GM12878 (cell line): ENCODE measurements around the gene TMPRSS3.

Experiments used
- ATF2 ChIP-seq: IDR thresholded peaks from 2 replicates; pipeline ENCODE4 v1.6.1; 2012; ENCODE audit warnings: low read length, inconsistent platforms
- CEBPB ChIP-seq, 2 experiments: fragments of 150-350 bp in 1 of 2; IDR thresholded peaks; 2 replicates each; pipeline ENCODE4 v1.6.1; 2012 to 2014; ENCODE audit warnings: low read depth in 2 of 2, low read length in 2 of 2, borderline replicate concordance in 1 of 2, inconsistent platforms in 1 of 2
- CREB1 ChIP-seq: IDR thresholded peaks from 2 replicates; pipeline ENCODE4 v1.6.1; 2012; ENCODE audit warnings: low read depth, mild to moderate bottlenecking, inconsistent platforms
- MYB ChIP-seq: fragments of 150-350 bp; IDR thresholded peaks from 2 replicates; pipeline ENCODE4 v1.6.1; 2014; ENCODE audit warnings: mild to moderate bottlenecking, low read depth, low read length, borderline replicate concordance
- NRF1 ChIP-seq: conservative IDR thresholded peaks from 2 replicates; pipeline ENCODE4 v1.6.1; 2011; ENCODE audit warnings: mild to moderate bottlenecking, low read depth, low read length, improper control_type of control experiment
- POLR2A ChIP-seq: IDR thresholded peaks from 2 replicates; pipeline ENCODE4 v1.6.1; 2011; ENCODE audit warnings: low read depth, mild to moderate bottlenecking, low read length
- POLR2AphosphoS5 ChIP-seq: IDR thresholded peaks from 2 replicates; pipeline ENCODE4 v1.6.1; 2011; ENCODE audit warnings: mild to moderate bottlenecking, low read length, inconsistent platforms
- STAT1 ChIP-seq: fragments of 450-650 bp; conservative IDR thresholded peaks from 2 replicates; pipeline ENCODE4 v1.6.1; 2014; ENCODE audit warnings: antibody characterized with exemption, mild to moderate bottlenecking
- TF ChIP-seq, protein P1 (sequence below): fragments of 450-650 bp; conservative IDR thresholded peaks from 2 replicates; pipeline ENCODE4 v1.6.1; 2017; ENCODE audit warnings: mild to moderate bottlenecking, moderate library complexity
- TF ChIP-seq, protein P2 (sequence below), 3 experiments: IDR thresholded peaks in 2 of 3; conservative IDR thresholded peaks in 1 of 3; 2 replicates each; pipeline ENCODE4 v1.5.1; 2011; ENCODE audit warnings: low read depth in 3 of 3, low read length in 3 of 3, mild to moderate bottlenecking in 3 of 3, control low read depth in 2 of 3, moderate library complexity in 2 of 3, inconsistent platforms in 1 of 3, mixed read lengths in 1 of 3; ENCODE audit not compliant: control insufficient read depth in 2 of 3, insufficient read depth in 1 of 3; ENCODE audit errors: extremely low read depth in 1 of 3

- TF ChIP-seq STAT1 (no peak), POLR2A (no peak), MYB (no peak), POLR2AphosphoS5 (no peak), CREB1 (no peak), ATF2 (no peak), CEBPB (IDR thresholded peaks at IDR 0.05; ENCODE audit: borderline replicate concordance in 1 of 2, low read depth in 2 of 2, low read length in 2 of 2) (no peak), NRF1 (no peak)
- TF ChIP-seq, protein P1, sequence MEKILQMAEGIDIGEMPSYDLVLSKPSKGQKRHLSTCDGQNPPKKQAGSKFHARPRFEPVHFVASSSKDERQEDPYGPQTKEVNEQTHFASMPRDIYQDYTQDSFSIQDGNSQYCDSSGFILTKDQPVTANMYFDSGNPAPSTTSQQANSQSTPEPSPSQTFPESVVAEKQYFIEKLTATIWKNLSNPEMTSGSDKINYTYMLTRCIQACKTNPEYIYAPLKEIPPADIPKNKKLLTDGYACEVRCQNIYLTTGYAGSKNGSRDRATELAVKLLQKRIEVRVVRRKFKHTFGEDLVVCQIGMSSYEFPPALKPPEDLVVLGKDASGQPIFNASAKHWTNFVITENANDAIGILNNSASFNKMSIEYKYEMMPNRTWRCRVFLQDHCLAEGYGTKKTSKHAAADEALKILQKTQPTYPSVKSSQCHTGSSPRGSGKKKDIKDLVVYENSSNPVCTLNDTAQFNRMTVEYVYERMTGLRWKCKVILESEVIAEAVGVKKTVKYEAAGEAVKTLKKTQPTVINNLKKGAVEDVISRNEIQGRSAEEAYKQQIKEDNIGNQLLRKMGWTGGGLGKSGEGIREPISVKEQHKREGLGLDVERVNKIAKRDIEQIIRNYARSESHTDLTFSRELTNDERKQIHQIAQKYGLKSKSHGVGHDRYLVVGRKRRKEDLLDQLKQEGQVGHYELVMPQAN: no peak
- TF ChIP-seq, protein P2, sequence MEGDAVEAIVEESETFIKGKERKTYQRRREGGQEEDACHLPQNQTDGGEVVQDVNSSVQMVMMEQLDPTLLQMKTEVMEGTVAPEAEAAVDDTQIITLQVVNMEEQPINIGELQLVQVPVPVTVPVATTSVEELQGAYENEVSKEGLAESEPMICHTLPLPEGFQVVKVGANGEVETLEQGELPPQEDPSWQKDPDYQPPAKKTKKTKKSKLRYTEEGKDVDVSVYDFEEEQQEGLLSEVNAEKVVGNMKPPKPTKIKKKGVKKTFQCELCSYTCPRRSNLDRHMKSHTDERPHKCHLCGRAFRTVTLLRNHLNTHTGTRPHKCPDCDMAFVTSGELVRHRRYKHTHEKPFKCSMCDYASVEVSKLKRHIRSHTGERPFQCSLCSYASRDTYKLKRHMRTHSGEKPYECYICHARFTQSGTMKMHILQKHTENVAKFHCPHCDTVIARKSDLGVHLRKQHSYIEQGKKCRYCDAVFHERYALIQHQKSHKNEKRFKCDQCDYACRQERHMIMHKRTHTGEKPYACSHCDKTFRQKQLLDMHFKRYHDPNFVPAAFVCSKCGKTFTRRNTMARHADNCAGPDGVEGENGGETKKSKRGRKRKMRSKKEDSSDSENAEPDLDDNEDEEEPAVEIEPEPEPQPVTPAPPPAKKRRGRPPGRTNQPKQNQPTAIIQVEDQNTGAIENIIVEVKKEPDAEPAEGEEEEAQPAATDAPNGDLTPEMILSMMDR (IDR thresholded peaks at IDR 0.05 in 2 of 3, conservative IDR thresholded peaks at IDR 0.05 in 1 of 3; ENCODE audit: control insufficient read depth in 2 of 3, extremely low read depth in 1 of 3, insufficient read depth in 1 of 3, low read depth in 3 of 3, low read length in 3 of 3): no peak
Measured at GRCh38 chr21:42445311-42445710, 49.5 kb upstream of the TMPRSS3 start.
